K562 (cell line): ENCODE results near the gene PTPN7.

ENCODE experiments used
- CTCF ChIP-seq, 3 experiments: IDR thresholded peaks in 2 of 3; conservative IDR thresholded peaks in 1 of 3; 2 replicates each; pipeline ENCODE4 v1.5.1; 2011 to 2012; ENCODE audit warnings: low read length in 3 of 3, mild to moderate bottlenecking in 3 of 3, control low read depth in 2 of 3, improper control_type of control experiment in 1 of 3, inconsistent platforms in 1 of 3, low read depth in 1 of 3, mixed read lengths in 1 of 3, moderate library complexity in 1 of 3; ENCODE audit not compliant: insufficient read depth in 2 of 3
- HNRNPUL1 ChIP-seq: fragments of 200-400 bp; formaldehyde crosslinking; IDR thresholded peaks from 2 replicates; pipeline ENCODE4 v1.6.1; 2017; ENCODE audit warnings: low read length
- MEF2A ChIP-seq: IDR thresholded peaks from 2 replicates; pipeline ENCODE4 v1.6.1; 2011; ENCODE audit warnings: low read depth, mild to moderate bottlenecking, low read length, moderate library complexity; ENCODE audit not compliant: control insufficient read depth
- SRF ChIP-seq, 2 experiments: fragments of 250-450, 450-650 bp in 1 of 2; sonication (Bioruptor Pico) in 1 of 2; sonication (generic) in 1 of 2; formaldehyde crosslinking; IDR thresholded peaks; 2 replicates each; pipeline versions ENCODE4 v1.5.0 to v1.5.1; 2020 to 2022; ENCODE audit warnings: mild to moderate bottlenecking in 1 of 2, missing genetic modification reagents in 1 of 2
- ZNF407 ChIP-seq: fragments of 450-650 bp; IDR thresholded peaks from 2 replicates; pipeline ENCODE4 v1.6.1; 2016; ENCODE audit warnings: low read depth

DNA sequence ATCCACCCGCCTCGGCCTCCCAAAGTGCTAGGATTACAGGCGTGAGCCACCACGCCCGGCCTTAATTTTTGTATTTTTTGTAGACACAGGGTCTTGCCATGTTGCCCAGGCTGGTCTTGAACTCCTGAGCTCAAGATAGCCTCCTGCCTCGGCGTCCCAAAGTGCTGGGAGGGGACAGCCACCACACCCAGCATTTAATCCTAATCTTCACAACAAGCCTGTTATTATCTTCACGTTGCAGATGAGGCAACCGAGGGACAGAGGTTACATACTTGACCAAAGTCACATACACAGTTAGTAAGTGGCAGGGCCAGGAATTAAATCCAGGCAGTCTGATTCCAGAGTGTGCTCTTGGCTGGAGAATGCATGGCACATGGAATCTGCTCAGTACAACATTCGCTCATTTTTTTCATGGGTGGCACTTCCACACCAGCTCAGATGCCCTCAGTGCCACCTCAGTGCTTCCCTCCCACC lies 42.5 kb downstream of the PTPN7 start:
- TF ChIP-seq CTCF (IDR thresholded peaks at IDR 0.05 in 2 of 3, conservative IDR thresholded peaks at IDR 0.05 in 1 of 3; ENCODE audit: insufficient read depth in 2 of 3, low read depth in 1 of 3, low read length in 3 of 3) (no peak), SRF (CRISPR knock-in tag; IDR thresholded peaks at IDR 0.05) (no peak; a peak in 2 of 4 replicates), HNRNPUL1 (no peak), ZNF407 (no peak), MEF2A (no peak)
